LNCAP (cell line): Measurements from ENCODE around the gene CSNK1D.

ENCODE experiments used
- CTCF ChIP-seq: fragments of 450-650 bp; IDR thresholded peaks from 2 replicates; pipeline ENCODE4 v1.5.1; 2017; ENCODE audit warnings: mild to moderate bottlenecking

The CSNK1D gene

DNA sequence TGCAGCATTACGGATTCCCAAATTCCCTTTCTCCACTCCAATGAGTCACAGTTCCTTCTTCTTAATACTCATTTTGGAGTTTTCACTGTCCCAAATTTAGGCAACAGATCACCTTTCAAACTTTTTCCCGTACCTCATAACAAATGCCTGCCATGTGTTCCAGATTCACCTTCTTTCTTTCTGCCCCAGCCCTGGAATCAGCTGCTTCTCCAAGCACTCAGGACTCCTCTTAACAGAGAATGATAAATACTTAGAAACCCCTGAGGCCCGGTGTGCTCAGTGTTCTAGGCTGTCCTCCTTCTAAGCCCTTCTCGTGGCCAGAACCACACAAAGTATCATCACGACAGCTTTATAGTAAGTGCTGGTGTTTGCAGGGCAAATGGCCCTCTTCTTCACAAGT, 14.9 kb downstream of the CSNK1D start:
- TF ChIP-seq CTCF: no peak

DNA sequence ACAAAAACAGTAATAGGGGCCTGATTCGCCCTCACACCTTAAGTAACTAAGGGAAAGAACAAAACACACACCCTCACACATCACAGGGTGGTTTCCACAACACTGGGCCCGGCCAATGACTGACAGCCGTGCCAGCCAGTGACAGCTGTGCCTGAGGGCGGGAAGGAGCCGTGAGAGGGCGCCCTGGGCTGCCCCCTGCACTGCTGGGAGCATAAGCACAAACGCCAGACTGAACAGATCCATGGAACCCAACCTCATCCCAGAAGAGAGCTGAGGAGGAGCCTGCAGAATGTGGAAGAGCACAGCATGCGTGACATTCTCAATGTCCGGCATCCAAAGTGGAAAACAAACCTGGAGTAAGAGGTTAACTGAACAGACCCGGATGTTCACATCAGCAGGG, 16.0 kb downstream of the CSNK1D start:
- no peak for TF ChIP-seq CTCF

DNA sequence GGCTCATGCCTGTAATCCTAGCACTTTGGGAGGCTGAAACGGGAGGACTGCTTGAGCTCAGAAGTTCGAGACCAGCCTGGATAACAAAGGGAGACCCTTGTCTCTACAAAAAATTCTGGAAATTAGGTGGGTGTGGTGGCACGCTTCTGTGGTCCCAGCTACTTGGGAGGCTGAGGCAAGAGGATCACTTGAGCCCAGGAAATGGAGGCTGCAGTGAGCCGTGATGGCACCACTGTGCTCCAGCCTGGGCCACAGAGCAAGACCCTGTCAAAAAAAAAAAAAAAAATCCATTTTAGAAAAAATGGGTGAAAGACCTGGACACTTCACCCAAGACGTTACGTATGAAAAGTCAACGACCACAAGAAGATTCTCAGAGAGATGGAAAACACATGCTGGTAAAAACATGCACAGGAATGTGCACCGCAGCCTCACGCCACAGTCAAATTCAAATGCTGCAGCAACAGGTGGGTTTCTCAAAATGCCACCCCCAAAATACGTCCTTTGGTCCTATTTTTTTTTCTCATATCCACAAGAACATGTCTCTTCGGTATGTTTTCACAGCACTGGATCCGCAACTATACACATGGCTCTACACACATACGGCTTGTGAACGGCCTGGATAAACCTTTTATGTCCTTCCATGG, 17.1 kb downstream of the CSNK1D start:
- TF ChIP-seq CTCF: no peak

DNA sequence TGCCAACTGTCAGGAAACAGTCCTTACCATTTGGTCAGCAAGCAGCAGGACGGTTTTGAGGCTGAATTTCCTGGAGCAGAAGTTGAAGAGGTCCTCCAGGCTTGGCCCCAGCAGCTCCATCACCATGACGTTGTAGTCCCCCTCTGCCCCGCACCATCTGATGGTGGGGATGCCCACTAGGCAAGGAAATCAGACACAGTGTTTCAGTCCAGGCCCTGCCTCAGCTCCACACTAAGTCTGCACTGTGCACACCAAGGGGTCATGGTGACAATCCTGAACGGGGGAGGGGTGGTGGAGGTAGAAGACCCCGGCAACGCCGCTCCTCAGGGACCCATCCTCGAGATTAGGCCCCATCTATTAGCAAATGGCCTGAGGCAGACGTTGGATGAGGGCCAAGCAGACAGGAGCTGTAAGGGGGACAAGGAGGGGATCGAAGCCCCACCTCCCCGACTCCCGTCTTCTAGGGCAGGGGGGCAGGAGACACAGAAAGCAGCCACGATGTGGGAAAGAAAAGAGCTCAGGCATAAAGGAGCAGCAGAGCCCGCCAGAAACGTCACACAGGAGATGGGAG, 18.0 kb downstream of the CSNK1D start:
- no peak for TF ChIP-seq CTCF

DNA sequence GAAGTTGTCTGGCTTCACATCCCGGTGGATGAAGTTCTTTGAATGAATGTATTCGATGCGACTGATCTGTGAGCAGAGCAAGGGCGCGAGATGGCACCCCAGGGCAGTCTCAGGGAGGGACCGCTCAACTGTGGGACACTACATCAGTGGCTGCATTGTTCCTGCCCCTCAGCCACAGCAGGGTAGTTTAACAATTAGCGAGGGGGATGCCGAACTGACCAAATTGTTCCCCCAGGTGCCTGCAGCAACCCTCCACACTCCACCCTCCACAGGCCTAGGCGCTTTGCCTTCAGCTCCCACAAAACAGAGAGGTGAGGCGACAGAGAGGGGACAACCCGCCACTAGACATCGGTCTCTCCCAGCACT, 20.3 kb downstream of the CSNK1D start:
- no peak for TF ChIP-seq CTCF

DNA sequence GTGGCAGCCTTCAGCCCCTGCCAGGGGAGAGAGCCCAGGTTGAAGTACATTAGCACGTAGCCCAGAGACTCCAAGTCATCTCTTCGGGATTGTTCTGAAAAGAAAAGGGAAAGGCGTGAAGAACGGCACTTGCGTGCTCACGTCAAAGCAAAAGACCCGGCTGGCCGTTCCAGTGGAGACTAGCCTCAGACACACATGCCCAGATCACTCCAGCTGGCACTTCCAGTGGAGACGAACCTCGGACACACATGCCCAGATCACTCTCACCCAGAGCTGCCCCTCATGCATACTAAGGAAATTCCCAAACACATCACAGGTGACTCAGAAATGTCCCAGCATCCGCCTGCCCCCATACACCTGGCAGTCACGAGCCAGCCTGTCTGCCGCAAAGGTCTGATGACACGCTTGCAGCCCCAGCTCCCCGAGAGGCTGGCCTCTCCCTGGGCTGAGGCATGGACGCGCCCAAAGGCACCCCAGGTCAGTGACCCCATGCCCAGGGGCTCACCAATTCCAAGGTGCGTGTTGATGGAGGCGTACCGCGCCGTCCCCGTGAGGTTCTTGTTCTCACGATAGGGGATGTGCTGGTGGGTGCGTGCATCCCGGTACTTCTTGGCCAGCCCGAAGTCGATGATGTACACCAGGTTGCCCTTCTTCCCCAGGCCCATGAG, 20.9 kb downstream of the CSNK1D start:
- TF ChIP-seq CTCF: no peak

GRCh38 chr17:82250868-82251500, 22.5 kb downstream of the CSNK1D start:
- TF ChIP-seq CTCF: no peak
